Hypothalamus (tissue), 51 donors: ENCODE measurements around the gene IVL.

Source experiments
- DNase-seq, 51 donors: peaks; one replicate each; lab custom pipeline; 2025; lab: John Stamatoyannopoulos, UW

IVL gene

GRCh38 chr1:152946248-152946647 lies 37.9 kb downstream of the IVL start:
- no peak for DNase-seq

- no peak for DNase-seq
These were observed 38.4 kb downstream of the IVL start, which contains the start of gene SPRR5 for GRCh38 chr1:152946651-152947256. Gene SPRR5, plus strand, starts transcription at chr1:152947206. Its CDS starts 1,349 bp downstream, at chr1:152948555.

- DNase-seq: no peak
These were observed 43.4 kb downstream of the IVL start for GRCh38 chr1:152951711-152952110.

- DNase-seq: no peak
These were observed 45.4 kb downstream of the IVL start for GRCh38 chr1:152953761-152954160.

- no peak for DNase-seq
These were observed 46.1 kb downstream of the IVL start for GRCh38 chr1:152954436-152954835.

- DNase-seq: no peak
These were observed 49.2 kb downstream of the IVL start for GRCh38 chr1:152957561-152957960.

GRCh38 chr1:152959273-152959672 lies 50.9 kb downstream of the IVL start:
- no peak for DNase-seq

- no peak for DNase-seq
These were observed 51.6 kb downstream of the IVL start for GRCh38 chr1:152959801-152960451.

GRCh38 chr1:152960452-152961044 lies 52.2 kb downstream of the IVL start:
- DNase-seq: no peak
